SKM-1 treated with dmso at 0.1 percent for 144 hours (cell line): ENCODE measurements around the gene CHAF1A.

Source experiments
- DNase-seq: peaks from one replicate; lab custom pipeline; 2025; ENCODE audit not compliant: unreplicated experiment; lab: John Stamatoyannopoulos, UW

Gene CHAF1A

DNA sequence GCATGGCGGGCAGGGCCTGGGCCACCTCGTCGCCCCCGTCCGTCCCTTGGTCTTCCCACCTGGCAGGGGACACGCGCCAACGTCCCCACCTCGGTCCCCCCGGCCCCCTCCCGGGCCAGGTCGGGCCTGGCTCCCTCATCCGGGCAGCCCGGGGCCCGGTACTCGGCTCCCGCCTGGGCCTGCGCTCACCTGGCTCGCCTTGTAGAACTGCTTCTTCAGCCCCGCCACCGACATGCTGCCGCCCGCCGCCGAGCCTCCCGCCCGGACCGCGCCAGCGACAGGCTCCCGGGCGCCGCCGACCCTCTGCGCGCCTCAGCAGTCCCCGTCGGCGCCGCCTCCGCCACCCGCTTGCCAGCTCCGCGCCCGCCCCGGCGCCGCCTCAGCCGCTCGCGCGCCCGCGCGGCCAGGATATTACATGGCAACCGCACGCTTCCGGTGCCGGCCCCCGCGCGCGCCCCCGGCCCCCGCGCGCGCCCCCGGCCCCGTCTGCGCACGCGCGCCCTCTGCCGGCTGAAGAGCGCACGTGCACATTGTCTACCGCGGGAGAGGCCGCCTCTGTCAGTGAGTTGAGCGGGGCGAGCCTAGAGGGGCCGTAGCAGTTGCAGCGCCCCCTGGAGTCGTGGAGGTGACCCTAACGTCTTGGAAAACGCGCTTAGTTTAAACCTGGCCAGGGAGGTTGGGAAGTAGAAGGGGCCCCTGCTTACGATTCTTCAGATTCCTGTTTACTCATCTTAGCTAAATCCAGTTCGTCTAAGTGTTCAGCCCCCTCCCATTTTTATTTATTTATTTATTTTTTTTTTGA lies 2.1 kb upstream of the CHAF1A start, which contains the start of gene SH3GL1:
TSS of gene SH3GL1 (minus strand) at position 413 of the 802 bp plus-strand sequence. CDS start at position 234, 179 bp downstream.
- peak; percentile 95 for DNase-seq

DNA sequence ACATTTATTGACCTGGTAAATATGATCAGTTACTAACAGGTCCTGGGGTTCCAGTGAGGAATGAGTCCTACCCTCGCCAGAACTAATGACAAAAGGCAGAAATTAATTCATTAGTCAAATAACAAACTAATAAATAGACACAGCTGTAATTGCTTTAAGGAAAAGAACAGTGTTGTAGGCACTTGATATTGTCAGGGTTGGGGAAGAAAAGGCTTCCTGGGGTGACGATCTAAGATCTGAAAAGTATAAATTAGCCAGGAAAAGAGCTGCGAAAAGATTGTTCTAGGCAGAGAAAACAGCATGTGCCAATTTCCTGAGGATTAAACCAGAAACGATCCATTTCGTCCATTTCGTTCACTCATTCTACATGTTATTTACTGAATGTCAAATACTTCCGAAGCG lies 670 bp upstream of the CHAF1A start:
- no peak for DNase-seq

DNA sequence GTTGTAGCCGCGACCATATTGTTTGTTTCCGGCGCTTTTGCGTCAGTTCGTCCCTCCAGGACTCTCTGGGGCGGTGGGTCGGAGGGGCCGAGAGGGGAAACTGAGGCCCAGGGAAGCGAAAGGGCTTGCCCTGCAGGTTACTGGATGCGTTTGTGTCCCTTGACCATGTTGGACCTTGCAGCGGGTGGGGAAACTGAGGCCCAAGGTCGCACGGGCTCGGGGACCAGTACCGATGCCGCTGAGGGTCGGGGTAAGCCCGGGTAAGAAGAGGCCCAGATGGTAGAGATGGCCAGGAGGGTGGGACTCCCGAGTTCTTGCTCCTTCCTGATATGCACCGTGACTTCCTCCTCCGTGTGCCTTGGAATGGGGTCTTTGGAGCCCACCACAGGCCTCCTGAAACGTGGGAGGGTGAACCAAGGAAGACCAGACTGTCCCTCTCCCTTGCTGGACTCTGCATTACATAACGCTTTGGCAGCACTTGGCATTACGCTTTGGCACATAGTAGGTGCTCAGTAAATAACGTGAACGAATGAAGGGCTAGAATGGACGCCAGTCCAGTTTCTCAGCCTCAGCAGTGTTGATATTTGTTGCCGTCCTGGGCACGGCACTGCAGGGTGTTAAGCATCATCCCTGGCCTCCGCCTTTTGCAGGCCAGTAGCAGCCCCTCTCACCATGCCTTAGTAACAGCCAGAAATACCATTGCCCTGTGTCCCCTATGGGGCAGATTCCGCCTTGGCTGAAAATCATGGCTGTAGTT lies 743 bp downstream of the CHAF1A start:
- no peak for DNase-seq

DNA sequence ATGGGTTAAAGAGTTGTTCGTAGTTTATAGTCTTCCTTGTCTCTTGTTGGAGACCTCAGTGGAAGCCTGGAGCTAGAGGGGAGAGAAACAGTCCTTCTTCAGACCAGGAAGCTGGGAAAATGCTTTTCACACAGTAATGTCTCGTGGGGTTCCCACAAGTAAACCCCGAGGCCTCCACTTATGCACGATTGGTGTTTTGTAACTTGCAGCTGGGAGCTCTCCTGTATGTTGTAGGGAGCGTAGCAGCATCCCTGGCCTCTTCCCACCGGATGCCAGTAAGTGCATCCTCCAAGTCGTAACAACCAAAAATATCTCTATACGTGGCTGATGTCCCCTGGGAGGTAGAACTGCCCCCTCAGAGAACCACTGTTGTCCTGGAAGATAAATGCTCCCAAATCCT lies 3.5 kb downstream of the CHAF1A start:
- no peak for DNase-seq

DNA sequence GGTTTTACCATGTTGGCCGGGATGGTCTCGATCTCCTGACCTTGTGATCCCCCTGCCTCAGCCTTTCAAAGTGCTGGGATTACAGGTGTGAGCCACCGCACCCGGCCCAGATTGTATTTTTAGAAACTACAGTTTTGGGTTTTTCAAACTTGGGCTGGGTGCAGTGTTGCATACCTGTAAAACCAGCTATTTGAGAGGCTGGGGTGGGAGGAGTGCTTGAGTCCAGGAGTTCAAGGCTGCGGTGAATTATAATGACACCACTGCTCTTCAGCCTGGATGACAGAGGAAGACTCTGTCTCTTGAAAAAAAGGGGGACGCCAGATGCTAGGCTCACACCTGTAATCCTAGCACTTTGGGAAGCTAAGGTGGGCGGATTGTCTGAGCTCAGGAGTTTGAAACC lies 4.2 kb downstream of the CHAF1A start:
- no peak for DNase-seq

DNA sequence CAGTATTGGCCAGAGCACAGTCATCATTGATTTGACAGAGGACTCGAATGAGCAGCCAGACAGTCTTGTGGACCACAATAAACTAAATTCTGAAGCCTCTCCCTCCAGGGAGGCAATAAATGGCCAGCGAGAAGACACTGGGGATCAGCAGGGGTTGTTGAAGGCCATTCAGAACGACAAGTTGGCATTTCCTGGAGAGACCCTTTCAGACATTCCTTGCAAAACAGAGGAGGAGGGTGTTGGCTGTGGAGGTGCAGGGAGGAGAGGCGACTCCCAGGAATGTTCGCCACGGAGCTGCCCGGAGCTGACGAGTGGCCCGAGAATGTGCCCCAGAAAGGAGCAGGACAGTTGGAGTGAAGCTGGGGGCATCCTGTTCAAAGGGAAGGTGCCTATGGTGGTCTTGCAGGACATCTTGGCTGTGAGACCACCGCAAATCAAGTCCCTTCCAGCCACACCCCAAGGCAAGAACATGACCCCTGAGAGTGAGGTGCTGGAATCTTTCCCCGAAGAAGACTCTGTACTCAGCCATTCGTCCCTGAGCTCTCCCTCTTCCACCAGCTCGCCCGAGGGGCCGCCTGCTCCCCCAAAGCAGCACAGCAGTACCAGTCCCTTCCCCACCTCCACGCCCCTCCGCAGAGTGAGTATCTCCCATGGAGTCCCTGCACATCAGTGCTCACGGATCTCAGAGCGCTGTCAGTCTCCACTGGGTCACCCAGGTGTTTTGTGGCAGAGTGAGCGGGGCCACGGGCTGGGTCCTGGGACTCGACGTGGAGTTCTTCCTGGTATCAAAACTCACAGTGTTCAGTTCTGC lies 6.9 kb downstream of the CHAF1A start:
- no peak for DNase-seq

DNA sequence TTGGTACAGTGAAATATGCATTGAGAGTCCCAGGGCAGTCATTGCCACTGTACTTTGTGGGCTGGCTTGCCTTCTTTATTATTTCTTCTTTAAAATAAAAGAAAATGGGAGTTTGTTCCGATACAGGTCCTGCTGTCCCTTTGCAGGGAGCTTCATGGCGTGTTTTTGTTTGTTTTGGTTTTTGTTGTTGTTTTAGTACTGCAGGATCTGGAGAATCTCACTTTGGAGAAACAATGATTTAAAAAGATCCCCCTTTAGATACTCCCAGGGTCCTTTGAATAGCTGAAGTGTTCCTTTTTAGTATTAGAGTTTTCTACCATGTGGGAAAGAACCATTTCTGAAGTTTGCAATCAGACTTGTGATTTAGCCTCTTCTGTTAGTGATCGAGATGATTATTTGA lies 11.1 kb downstream of the CHAF1A start:
- DNase-seq = no peak

DNA sequence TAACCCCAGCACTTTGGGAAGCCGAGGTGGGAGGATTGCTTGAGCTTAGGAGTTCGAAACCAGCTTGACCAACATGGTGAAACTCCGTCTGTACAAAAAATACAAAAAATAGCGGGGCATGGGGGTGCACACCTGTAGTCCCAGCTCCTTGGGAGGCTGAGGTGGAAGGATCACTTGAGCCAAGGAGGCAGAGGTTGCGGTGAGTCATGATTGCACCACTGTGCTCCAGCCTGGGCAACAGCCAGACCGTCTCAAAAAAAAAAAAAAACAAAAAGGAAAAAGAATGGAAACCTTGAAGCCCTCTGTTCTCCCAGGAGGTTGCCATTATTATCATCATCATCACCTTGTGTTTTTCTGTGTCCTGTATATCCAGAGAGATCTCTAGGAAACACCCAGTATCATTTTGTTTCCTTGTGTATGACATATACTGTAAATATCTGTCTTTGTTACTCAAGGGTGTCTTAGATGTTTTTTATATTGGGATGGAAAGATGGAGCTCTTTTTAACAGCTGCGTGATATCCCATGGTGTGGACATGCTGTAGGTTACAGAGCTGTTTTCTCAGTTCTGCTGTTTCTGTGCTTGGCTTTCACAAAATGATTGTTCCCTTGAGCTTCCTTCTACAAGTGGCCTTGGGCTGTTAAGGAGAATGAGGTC lies 11.8 kb downstream of the CHAF1A start:
- no peak for DNase-seq

DNA sequence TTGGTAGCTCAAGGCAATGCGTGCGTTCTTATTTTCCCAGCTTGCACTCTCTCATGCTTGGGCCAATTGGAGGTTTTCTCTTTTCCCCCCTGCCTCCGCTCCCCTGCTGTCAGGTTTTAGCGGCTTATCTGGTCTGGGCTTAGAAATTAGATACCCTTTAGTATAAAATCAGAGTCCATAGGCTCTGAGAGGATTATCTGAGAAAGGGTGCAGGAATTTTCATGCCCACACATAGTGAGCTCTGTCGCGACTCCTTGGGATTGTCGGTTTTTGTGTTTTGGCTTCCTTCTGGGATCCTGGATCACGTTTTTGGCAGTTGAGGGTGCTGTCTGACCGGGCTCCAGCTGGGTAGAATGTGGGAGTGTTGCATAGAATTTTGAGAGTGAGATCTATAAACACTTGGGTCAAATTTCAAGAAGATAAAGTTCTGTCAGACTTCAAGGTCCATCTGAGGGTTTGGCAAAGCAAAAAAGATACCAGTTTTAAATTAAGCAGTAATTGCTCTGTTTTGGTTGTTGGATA lies 12.4 kb downstream of the CHAF1A start:
- DNase-seq = no peak

DNA sequence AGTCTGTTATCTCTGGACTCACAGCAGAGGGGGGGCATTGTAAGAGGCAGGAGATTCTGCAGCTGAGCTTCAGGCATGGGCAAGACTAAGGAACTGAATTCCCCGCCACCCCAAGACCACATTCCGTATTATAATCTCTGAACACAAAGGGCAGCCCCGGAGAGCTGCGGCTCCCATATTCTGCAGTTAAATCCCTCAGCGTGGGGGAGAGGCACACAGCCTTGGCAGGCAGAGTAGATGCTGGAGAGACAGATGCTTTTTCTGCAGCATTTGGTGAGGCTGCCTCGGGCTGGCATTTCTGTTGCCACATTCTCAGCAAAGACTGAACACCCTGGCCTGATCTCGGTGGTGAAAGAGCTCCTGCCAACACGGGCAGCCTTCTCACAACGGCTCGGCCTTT lies 12.9 kb downstream of the CHAF1A start:
- no peak for DNase-seq

DNA sequence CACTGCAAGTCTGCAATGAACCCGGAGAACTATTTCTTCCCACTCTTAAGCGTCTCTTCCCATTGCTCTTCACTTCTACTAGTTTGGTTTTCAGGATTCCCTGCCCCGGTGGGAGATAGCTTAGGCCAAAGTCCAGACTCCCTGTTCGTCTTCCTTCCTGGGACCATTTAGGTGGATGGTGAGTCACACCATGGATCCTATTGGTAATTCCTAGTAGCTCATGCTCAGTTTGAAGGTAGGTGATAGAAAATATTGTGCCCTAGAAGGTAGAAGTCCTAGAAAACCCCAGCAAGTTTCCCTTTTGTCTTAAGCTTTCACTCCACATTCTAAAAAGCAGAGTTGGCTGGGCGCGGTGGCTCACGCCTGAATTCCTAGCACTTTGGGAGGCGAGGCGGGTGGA lies 13.8 kb downstream of the CHAF1A start:
- no peak for DNase-seq

DNA sequence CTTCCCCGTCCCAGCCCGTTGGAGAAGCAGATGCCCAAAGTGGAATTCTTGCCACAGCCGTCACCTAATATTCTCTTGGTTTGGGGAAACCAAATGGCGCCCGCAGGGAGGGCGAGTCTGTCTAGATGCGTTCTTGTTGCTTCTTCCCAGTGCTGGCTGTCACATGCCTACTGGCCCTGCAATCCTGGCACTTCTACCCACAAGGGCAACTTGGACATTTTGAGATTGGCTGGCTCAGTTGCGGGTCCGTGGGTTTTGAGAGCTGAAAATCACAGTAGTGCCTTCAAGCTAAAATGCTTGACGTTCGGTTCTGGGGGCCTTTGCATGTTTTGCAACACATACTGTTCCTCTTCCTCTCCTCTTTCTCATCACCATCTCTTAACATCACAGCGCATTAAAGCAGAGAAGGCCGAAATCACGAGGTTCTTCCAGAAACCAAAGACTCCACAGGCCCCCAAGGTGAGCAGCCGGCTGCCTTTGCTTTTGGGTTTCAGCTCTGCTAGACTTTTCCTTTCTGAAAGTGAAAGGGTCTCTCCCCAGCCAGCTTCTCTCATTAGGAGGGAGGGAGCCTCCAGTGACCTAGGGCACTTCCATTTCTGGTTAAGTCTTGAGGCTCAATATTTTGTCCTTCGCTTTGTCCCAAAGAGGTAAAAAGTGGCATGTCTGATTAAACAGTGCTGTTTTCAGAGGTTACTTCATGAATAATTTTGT lies 21.1 kb downstream of the CHAF1A start:
- no peak for DNase-seq

DNA sequence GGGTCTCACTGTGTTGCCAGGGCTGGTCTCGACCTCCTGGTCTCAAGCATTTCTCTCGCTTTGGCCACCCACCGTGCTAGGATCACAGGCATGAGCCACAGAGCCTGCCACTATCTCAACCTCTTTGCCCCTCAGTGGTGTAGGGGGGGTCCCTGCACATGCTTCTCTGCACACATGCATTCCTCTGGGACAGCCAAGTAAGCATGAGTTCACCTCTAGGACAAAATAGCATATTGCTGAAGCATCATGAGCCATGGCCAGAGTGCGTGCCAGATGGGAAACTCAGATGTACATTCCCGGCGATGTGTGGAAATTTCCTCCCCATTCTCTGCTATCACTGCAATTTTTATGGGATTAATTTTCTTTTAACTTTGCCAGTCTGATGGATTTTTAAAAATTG lies 23.1 kb downstream of the CHAF1A start:
- DNase-seq = no peak

DNA sequence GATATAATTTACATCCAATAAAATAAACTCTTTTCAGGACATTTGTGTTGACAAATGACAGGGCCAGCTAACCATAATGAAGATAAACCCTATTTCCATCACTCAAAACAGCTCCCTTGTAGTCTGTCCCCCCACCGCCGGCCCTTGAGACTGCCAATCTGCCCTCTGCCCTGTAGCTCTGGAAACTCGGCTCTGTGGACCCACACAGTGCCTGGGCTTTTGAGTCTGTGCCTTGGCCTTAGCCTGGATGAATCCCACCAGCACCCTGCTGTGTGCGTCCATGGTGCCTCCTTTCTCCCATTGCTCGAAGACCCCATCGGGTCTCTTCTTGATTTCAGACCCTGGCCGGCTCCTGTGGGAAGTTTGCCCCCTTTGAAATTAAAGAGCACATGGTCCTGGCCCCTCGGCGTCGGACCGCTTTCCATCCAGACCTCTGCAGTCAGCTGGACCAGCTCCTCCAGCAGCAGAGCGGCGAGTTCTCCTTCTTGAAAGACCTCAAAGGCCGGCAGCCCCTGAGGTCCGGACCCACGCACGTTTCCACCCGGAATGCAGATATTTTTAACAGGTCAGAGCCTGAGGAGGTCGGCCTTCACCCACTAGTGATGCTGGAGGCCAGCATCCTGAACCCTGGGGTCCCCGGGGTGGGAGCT lies 26.0 kb downstream of the CHAF1A start:
- no peak for DNase-seq

DNA sequence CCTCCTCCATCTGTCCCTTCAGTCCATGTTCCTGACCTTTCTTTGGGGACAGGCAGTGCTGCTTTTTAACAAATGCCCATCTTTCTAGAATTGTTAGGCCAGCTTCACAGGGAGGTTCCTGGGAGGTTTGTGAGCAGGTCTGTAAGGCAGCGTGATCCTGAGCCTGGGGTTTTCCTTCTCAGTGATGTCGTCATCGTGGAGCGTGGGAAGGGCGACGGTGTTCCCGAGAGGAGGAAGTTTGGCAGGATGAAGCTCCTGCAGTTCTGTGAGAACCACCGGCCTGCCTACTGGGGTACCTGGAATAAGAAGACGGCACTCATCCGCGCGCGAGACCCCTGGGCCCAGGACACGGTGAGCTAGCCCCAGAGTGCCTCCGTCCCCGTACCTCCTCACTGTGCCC lies 26.8 kb downstream of the CHAF1A start:
- no peak for DNase-seq

DNA sequence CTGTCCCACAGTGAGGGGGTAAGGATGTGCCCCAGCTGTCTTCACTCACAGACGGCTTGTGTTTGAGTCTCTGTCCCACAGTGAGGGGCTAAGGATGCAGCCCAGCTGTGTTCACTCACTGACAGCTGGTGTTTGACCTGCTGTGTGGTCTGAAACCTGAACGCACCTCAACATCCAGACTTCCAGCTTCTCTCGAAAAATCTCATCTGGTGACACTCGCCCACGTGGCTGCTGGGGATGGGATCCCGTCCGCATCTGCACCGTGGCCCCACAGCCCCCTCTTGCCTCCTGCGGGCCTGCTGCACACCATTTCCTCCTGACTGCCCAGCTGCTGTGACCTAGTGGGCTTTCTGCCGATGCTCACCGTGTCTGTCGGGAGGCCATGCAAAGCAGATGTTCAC lies 27.3 kb downstream of the CHAF1A start:
- no peak for DNase-seq

DNA sequence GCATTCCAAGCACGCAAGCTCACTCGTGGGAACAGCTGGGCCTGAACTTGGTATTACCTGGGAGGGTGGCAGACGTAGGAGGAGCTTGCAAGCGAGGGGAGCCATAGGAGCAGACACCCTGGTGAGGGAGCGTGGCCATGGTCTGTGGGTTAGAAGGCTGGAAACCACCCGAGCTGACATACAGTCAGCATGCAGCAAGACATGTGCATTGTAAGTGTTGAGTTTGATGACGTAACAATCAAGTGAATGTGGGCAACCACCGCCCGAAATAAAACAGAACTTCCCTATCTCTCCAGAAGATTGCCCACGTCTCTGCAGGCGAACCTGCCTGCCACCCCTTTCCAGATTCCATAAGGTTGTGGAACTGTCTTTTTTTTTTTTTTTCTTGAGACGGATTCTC lies 28.3 kb downstream of the CHAF1A start:
- peak; percentile 63 for DNase-seq

DNA sequence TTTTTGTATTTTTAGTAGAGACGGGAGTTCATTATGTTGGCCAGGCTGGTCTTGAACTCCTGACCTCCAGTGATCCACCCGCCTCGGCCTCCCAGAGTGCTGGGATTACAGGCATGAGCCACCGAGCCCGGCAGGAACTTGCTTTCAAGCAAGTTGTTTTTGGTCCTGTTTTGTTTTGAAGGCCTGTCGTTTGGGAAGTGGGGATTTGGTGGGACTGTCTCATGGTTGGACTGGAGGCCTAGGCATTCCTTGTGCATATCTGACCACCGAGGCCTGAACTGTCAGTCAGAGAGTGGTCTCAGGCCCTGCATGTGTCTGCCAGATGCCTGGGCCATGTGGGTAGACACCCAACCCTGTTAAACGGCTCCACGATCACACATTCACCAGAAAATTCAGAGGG lies 28.9 kb downstream of the CHAF1A start:
- no peak for DNase-seq

DNA sequence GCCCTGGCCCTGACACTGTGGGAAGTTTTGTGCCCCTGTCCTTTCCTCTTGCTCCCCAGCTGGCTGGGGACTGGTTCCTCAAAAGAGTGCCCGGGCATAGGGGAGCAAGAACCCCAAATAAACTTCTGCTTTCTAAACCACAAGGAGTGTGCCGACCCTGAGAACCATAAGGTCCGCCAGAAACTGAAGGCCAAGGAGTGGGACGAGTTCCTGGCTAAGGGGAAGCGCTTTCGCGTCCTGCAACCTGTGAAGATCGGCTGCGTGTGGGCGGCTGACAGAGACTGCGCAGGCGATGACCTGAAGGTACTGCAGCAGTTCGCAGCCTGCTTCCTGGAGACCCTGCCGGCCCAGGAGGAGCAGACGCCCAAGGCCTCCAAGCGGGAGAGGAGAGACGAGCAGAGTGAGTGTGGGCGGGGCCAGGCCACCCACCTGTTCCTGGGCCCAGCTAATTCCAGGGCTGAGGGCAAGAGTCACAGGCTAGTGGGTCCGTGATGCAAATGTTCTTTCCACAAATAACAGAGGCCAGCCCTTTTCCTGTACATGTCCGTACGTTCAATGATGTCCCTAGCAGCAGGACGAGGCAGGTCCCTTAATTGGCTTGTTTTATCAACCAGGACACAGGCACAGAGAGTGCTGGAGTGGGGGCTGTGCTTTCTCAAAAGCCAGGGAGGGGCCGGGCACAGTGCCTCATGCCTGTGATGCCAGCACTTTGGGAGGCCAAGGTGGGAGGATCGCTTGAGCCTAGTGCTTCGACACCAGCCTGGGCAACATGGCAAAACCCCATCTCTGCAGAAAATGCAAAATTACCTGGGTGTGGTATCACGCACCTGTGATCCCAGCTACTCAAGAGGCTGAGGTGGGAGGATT lies 29.6 kb downstream of the CHAF1A start:
- DNase-seq = peak; percentile 77
